ENCODE results near the gene OLIG1. TPM values are rescaled to one million over a fixed set of nuclear protein-coding genes. Genes with fewer than 3 reads are reported as not detected.

The OLIG1 gene
- total RNA-seq, 4 donors from 2014 or later = not detected

DNA sequence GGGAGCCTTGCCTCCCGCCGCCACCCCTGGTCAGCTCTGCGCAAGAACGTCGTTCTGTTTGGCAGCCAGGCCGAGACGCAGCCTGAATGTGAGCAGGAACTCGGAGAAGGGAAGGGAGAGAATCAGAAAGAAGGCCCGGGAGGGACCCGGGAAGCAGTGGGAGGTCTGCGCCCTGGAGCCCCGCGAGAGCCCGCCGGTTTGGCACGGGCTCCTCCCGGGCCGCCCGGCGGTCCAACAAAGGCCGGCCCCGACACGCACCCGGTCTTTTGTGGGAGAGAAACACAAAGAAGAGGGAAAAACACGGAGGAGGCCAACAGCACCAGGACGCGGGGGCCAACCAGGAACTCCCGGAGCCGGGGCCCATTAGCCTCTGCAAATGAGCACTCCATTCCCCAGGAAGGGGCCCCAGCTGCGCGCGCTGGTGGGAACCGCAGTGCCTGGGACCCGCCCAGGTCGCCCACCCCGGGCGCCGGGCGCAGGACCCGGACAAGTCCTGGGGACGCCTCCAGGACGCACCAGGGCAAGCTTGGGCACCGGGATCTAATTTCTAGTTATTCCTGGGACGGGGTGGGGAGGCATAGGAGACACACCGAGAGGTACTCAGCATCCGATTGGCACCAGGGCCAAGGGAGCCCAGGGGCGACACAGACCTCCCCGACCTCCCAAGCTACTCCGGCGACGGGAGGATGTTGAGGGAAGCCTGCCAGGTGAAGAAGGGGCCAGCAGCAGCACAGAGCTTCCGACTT, 46.9 kb upstream of the OLIG1 start:
- no peak for DNase-seq (ENCODE audit: low spot score in 2 of 2)
- H3K4me1 ChIP-seq = peaks cover 0 to 78% (median 30%) of the 10 kb centered on the region in 4 donors
- H3K4me3 ChIP-seq = peak overlapping the region in 1 of 4 donors; percentile 23
- WGBS, 2 donors = 5 to 9% methylated on average over 24 to 42 of the region's 52 CpGs
- H3K9me3 ChIP-seq = no peaks in the 10 kb centered on the region
- H3K36me3 ChIP-seq = no peaks in the 10 kb centered on the region
- TF ChIP-seq POLR2A (IDR thresholded peaks at IDR 0.05) (no peak), CTCF (IDR thresholded peaks at IDR 0.05) (no peak), EP300 (IDR thresholded peaks at IDR 0.05) (no peak)
- H3K27me3 ChIP-seq = peaks cover 14 to 99% of the 10 kb centered on the region in 2 donors
- H3K27ac ChIP-seq = no peak overlapping the region

GRCh38 chr21:33023574-33024200, 46.3 kb upstream of the OLIG1 start:
- Histone ChIP-seq H3K9me3 (no peaks in the 10 kb centered on the region), H3K36me3 (no peaks in the 10 kb centered on the region), H3K27me3 (peaks cover 14 to 99% of the 10 kb centered on the region in 2 donors), H3K4me1 (peaks cover 0 to 84% (median 31%) of the 10 kb centered on the region in 4 donors), H3K4me3 (peak overlapping the region in 1 of 4 donors; percentile 23), H3K27ac (no peak overlapping the region)
- no peak for DNase-seq (ENCODE audit: low spot score in 2 of 2)
- TF ChIP-seq EP300 (IDR thresholded peaks at IDR 0.05) (no peak), CTCF (IDR thresholded peaks at IDR 0.05) (no peak), POLR2A (IDR thresholded peaks at IDR 0.05) (no peak)
- 4 to 8% methylated on average over 37 to 48 of the region's 49 CpGs for WGBS, 2 donors

GRCh38 chr21:33024201-33025103, 45.5 kb upstream of the OLIG1 start:
- H3K4me1 ChIP-seq = peaks cover 0 to 88% (median 34%) of the 10 kb centered on the region in 4 donors
- H3K27me3 ChIP-seq = peaks cover 14 to 99% of the 10 kb centered on the region in 2 donors
- TF ChIP-seq CTCF (IDR thresholded peaks at IDR 0.05) (no peak), EP300 (IDR thresholded peaks at IDR 0.05) (no peak), POLR2A (IDR thresholded peaks at IDR 0.05) (no peak)
- H3K9me3 ChIP-seq = no peaks in the 10 kb centered on the region
- H3K27ac ChIP-seq = no peak overlapping the region
- 11 to 12% methylated on average over 40 of the region's 40 CpGs for WGBS, 2 donors
- no peak overlapping the region for H3K4me3 ChIP-seq
- H3K36me3 ChIP-seq = no peaks in the 10 kb centered on the region
- no peak for DNase-seq (ENCODE audit: low spot score in 2 of 2)

- Histone ChIP-seq H3K36me3 (no peaks in the 10 kb centered on the region), H3K4me1 (peaks cover 0 to 87% (median 29%) of the 10 kb centered on the region in 4 donors), H3K9me3 (no peaks in the 10 kb centered on the region), H3K4me3 (peak overlapping the region in 1 of 4 donors; percentile 15), H3K27me3 (peaks cover 14 to 99% of the 10 kb centered on the region in 2 donors), H3K27ac (no peak overlapping the region)
- TF ChIP-seq POLR2A (IDR thresholded peaks at IDR 0.05) (no peak), CTCF (IDR thresholded peaks at IDR 0.05) (no peak), EP300 (IDR thresholded peaks at IDR 0.05) (no peak)
- WGBS, 2 donors = 2 to 4% methylated on average over 22 of the region's 22 CpGs
- no peak for DNase-seq (ENCODE audit: low spot score in 2 of 2)
Observed at GRCh38 chr21:33025106-33025488, 44.8 kb upstream of the OLIG1 start.

Measured in tibial nerve (tissue), 4 donors.